ENCODE measurements around the gene NRTN.

GRCh38 chr19:5821521-5822180, 16.8 kb downstream of the NRTN start:
- TF ChIP-seq, protein P1, sequence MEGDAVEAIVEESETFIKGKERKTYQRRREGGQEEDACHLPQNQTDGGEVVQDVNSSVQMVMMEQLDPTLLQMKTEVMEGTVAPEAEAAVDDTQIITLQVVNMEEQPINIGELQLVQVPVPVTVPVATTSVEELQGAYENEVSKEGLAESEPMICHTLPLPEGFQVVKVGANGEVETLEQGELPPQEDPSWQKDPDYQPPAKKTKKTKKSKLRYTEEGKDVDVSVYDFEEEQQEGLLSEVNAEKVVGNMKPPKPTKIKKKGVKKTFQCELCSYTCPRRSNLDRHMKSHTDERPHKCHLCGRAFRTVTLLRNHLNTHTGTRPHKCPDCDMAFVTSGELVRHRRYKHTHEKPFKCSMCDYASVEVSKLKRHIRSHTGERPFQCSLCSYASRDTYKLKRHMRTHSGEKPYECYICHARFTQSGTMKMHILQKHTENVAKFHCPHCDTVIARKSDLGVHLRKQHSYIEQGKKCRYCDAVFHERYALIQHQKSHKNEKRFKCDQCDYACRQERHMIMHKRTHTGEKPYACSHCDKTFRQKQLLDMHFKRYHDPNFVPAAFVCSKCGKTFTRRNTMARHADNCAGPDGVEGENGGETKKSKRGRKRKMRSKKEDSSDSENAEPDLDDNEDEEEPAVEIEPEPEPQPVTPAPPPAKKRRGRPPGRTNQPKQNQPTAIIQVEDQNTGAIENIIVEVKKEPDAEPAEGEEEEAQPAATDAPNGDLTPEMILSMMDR (IDR thresholded peaks at IDR 0.05) = no peak
- TF ChIP-seq ZFX (IDR thresholded peaks at IDR 0.05; ENCODE audit: borderline replicate concordance) = no peak

Data from 22Rv1 (cell line).